CD14-positive monocyte (primary cell): Measurements from ENCODE around the gene MID1IP1. TPM values are rescaled to one million over a fixed set of nuclear protein-coding genes. Genes with fewer than 3 reads are reported as not detected.
A peak's percentile ranks its signal among the peaks of the same experiment; 100 is the strongest.

Experiments
- DNase-seq, 3 donors: peaks; one replicate each; pipeline ENCODE4 v3.0.0-alpha.2; 2011 to 2022
- H2AFZ ChIP-seq: 2 replicates; pipeline ENCODE4 v1.6.0; 2012; ENCODE audit warnings: mild to moderate bottlenecking, low read depth, low read length, inconsistent platforms; ENCODE audit not compliant: insufficient read depth, poor library complexity, severe bottlenecking
- H3K27ac ChIP-seq, 2 donors: 1 replicate in 1 of 2; 2 replicates in 1 of 2; pipeline ENCODE4 v1.5.1; 2012 to 2013; ENCODE audit warnings: low read length in 2 of 2, control low read depth in 1 of 2, inconsistent platforms in 1 of 2, low read depth in 1 of 2, mild to moderate bottlenecking in 1 of 2
- H3K27me3 ChIP-seq, 2 donors: one replicate each; pipeline versions ENCODE4 v1.6.0 to v1.6.1; 2011 to 2013; ENCODE audit warnings: low read length in 2 of 2; ENCODE audit not compliant: control insufficient read depth in 2 of 2, insufficient read depth in 2 of 2
- H3K36me3 ChIP-seq, 2 donors: replicated peaks in 1 of 2; 1 replicate in 1 of 2; 2 replicates in 1 of 2; pipeline versions ENCODE4 v1.5.1 to v1.6.1; 2012 to 2013; ENCODE audit warnings: low read length in 2 of 2, control low read depth in 1 of 2, inconsistent platforms in 1 of 2, mild to moderate bottlenecking in 1 of 2; ENCODE audit not compliant: insufficient read depth in 2 of 2, control insufficient read depth in 1 of 2
- H3K4me1 ChIP-seq, 2 donors: 1 replicate in 1 of 2; 2 replicates in 1 of 2; pipeline versions ENCODE4 v1.5.1 to v1.6.1; 2012 to 2013; ENCODE audit warnings: low read length in 2 of 2, control low read depth in 1 of 2, inconsistent platforms in 1 of 2, mild to moderate bottlenecking in 1 of 2, moderate library complexity in 1 of 2; ENCODE audit not compliant: insufficient read depth in 2 of 2, control insufficient read depth in 1 of 2
- H3K4me2 ChIP-seq: replicated peaks from 2 replicates; pipeline ENCODE3; 2012; ENCODE audit warnings: low read length, moderate library complexity, mild to moderate bottlenecking; ENCODE audit not compliant: poor library complexity, severe bottlenecking; ENCODE audit errors: extremely low read depth
- H3K4me3 ChIP-seq, 3 experiments: fragments of 200-600 bp in 1 of 3; sonication (generic) in 1 of 3; replicated peaks in 1 of 3; 1 replicate in 2 of 3; 2 replicates in 1 of 3; pipeline ENCODE4 v1.5.1; 2011 to 2013; ENCODE audit warnings: low read length in 3 of 3, mild to moderate bottlenecking in 3 of 3, control low read depth in 2 of 3, low read depth in 2 of 3, inconsistent platforms in 1 of 3, moderate library complexity in 1 of 3
- H3K79me2 ChIP-seq: 2 replicates; pipeline ENCODE4 v1.6.0; 2012; ENCODE audit warnings: mild to moderate bottlenecking, control low read depth, inconsistent platforms, low read length, moderate library complexity; ENCODE audit not compliant: insufficient read depth
- H3K9ac ChIP-seq: 2 replicates; pipeline ENCODE4 v1.6.0; 2017; ENCODE audit warnings: low read length, mild to moderate bottlenecking; ENCODE audit not compliant: insufficient read depth, poor library complexity, severe bottlenecking
- H3K9me3 ChIP-seq, 2 donors: replicated peaks in 1 of 2; 1 replicate in 1 of 2; 2 replicates in 1 of 2; pipeline versions ENCODE4 v1.5.1 to v1.6.1; 2012 to 2013; ENCODE audit warnings: low read length in 2 of 2, control low read depth in 1 of 2; ENCODE audit not compliant: control insufficient read depth in 1 of 2, insufficient read depth in 1 of 2
- H4K20me1 ChIP-seq: 2 replicates; pipeline ENCODE4 v1.6.0; 2012; ENCODE audit warnings: mild to moderate bottlenecking, low read length, control low read depth, moderate library complexity; ENCODE audit not compliant: insufficient read depth
- H3K27ac Mint-ChIP-seq, 7 donors: one replicate each; pipeline ENCODE4 v1.8.0; 2020; ENCODE audit warnings: mild to moderate bottlenecking in 7 of 7, mixed read lengths in 7 of 7, moderate library complexity in 6 of 7, inconsistent platforms in 2 of 7
- H3K27me3 Mint-ChIP-seq, 3 donors: one replicate each; pipeline ENCODE4 v1.8.0; 2021 to 2022; ENCODE audit warnings: low read depth in 3 of 3, mild to moderate bottlenecking in 3 of 3, mixed read lengths in 3 of 3, moderate library complexity in 3 of 3, inconsistent platforms in 1 of 3
- H3K36me3 Mint-ChIP-seq, 2 donors: one replicate each; pipeline ENCODE4 v1.8.0; 2020; ENCODE audit warnings: mixed read lengths in 2 of 2, inconsistent platforms in 1 of 2, mild to moderate bottlenecking in 1 of 2
- H3K4me1 Mint-ChIP-seq: one replicate; pipeline ENCODE4 v1.8.0; 2020; ENCODE audit warnings: mild to moderate bottlenecking, mixed read lengths
- H3K4me3 Mint-ChIP-seq, 2 donors: one replicate each; pipeline ENCODE4 v1.8.0; 2020; ENCODE audit warnings: mild to moderate bottlenecking in 2 of 2, mixed read lengths in 2 of 2, moderate library complexity in 1 of 2
- H3K9me3 Mint-ChIP-seq, 7 donors: one replicate each; pipeline ENCODE4 v1.8.0; 2020 to 2022; ENCODE audit warnings: mixed read lengths in 7 of 7, mild to moderate bottlenecking in 6 of 7, moderate library complexity in 6 of 7, inconsistent platforms in 2 of 7
- WGBS: methylation state at CpG from one replicate; pipeline ENCODE4 v1.1.5; 2013; ENCODE audit warnings: missing lambda C conversion rate; ENCODE audit not compliant: insufficient coverage; 5-methylcytosine and 5-hydroxymethylcytosine counted together
- intact Hi-C, 2 donors: fragments of 100-400 bp; cut with micrococcal nuclease; formaldehyde crosslinking; loops; one replicate each; pipeline versions ENCODE4 v1.15.0 to v1.15.1; 2023
- polyA plus RNA-seq, 3 donors: library from polyadenylated mRNA; depleted of rRNA in 1 of 3; unstranded in 2 of 3; stranded (reverse) in 1 of 3; fragments of 300-500 nt in 2 of 3; fragments of >200 nt in 1 of 3; fragmentation: Illumina TruSeq in 2 of 3; gene quantifications; 1 replicate in 2 of 3; 2 replicates in 1 of 3; pipeline ENCODE4 v1.2.3, GENCODE V29; 2012 to 2021
- TF ChIP-seq, protein P1 (sequence below): fragments of 200-600 bp; IDR thresholded peaks from one replicate; pipeline ENCODE4 v1.8.0; 2022; ENCODE audit warnings: antibody characterized with exemption, mild to moderate bottlenecking

The MID1IP1 gene
- polyA plus RNA-seq, 3 donors: 48.4 to 138 (median 55.5) TPM

DNA sequence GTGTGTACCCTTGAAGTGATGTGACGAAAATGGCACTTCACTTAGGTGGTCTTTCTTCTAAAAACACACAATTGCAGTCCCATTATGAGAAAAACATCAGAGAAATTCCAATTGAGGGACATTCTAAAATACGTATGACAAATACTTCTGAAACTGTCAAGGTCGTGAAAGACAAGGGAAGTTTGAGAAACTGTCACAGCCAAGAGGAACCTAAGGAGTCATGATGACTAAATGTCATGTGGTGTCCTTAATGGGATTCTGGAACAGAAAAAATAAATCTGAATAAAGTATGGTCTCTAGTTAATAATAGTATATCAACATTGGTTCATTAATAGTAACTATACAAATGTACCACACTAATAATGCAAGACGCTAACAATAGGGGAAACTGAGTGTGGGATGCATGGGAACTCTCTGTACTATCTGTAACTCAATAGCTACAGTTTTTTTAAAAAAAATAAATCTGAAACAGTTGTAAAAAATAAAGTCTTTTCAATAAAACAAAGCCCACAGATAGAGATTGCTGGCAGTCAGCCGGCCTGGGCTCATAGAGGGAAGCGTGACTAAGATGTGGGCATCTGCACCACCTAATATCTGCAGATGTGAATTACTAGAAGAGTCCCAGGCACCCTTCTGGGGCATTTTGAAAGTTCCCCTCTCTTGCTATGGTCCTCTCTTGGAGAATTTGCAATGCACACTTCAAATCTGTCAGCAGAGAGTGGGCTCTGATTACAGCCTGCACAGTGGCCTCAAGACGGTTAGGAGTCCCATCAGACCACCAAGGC, 47.6 kb downstream of the MID1IP1 start:
- H2AFZ ChIP-seq: no peak overlapping the region
- H3K4me2 ChIP-seq: peak overlapping the region; percentile 8
- peaks cover 9% of the 10 kb centered on the region for H3K4me1 Mint-ChIP-seq
- peak overlapping the region; percentile 66 to 89 (median 84) for H3K27ac Mint-ChIP-seq
- H3K27ac ChIP-seq: peak overlapping the region in 1 of 2 donors; percentile 76
- no peaks in the 10 kb centered on the region for H3K36me3 Mint-ChIP-seq
- H3K9ac ChIP-seq: no peak overlapping the region
- TF ChIP-seq, protein P1, sequence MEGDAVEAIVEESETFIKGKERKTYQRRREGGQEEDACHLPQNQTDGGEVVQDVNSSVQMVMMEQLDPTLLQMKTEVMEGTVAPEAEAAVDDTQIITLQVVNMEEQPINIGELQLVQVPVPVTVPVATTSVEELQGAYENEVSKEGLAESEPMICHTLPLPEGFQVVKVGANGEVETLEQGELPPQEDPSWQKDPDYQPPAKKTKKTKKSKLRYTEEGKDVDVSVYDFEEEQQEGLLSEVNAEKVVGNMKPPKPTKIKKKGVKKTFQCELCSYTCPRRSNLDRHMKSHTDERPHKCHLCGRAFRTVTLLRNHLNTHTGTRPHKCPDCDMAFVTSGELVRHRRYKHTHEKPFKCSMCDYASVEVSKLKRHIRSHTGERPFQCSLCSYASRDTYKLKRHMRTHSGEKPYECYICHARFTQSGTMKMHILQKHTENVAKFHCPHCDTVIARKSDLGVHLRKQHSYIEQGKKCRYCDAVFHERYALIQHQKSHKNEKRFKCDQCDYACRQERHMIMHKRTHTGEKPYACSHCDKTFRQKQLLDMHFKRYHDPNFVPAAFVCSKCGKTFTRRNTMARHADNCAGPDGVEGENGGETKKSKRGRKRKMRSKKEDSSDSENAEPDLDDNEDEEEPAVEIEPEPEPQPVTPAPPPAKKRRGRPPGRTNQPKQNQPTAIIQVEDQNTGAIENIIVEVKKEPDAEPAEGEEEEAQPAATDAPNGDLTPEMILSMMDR: no peak
- no peak overlapping the region for H3K4me3 Mint-ChIP-seq
- no CpG with 5 or more reads among the region's 7 CpGs for WGBS
- H4K20me1 ChIP-seq: no peaks in the 10 kb centered on the region
- H3K4me1 ChIP-seq: peaks cover 8 to 12% of the 10 kb centered on the region in 2 donors
- intact Hi-C loops: loop anchor here in 1 of 2 donors (5.0 kb wide), 1 partner anchor 47 kb away; the partner anchor contains the start of gene MID1IP1
- peaks cover 0 to 4% (median 0%) of the 10 kb centered on the region in 7 donors for H3K9me3 Mint-ChIP-seq
- DNase-seq: peak; percentile 72 to 90 (median 84)
- H3K27me3 Mint-ChIP-seq: no peaks in the 10 kb centered on the region
- no peaks in the 10 kb centered on the region for H3K36me3 ChIP-seq
- H3K4me3 ChIP-seq: no peak overlapping the region
- no peaks in the 10 kb centered on the region for H3K27me3 ChIP-seq
- no peaks in the 10 kb centered on the region for H3K79me2 ChIP-seq
- H3K9me3 ChIP-seq: no peaks in the 10 kb centered on the region

DNA sequence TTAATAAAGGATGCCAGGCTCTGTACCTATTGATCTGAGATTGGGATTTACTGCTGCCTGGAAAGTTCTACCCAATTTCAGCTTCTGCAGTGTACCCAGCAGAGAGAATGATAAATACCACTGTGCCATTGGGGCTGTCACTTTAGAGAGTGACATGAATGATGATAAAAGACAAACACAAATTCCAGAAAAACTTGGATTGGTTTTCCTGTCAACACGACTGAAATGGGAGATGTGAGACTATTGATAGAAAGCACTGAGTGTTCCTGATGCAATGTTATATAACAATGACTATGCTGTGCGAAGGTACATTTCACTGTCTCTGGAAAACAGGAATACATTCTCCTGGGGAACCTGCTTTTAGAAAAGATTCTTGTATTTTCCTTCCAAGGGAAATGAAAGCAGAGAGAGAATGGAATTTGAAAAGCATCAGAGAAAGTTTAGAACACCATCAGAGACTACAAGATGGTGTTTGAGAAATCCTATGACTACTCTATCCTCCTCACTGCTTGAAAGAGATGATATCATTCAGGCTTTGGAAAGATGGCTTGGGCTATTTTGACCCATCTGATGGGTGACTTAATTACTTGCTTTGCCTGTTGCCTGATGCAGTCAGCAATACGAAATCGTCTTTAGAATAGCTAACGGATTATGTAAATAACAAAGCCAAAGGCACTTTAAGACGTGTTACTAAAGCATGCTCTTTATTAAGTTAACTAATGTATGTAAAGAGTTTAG, 49.7 kb downstream of the MID1IP1 start:
- WGBS: no CpG with 5 or more reads among the region's 6 CpGs
- Histone ChIP-seq H3K4me3 (no peak overlapping the region), H3K4me2 (no peak overlapping the region), H3K9ac (no peak overlapping the region), H4K20me1 (no peaks in the 10 kb centered on the region), H3K9me3 (no peaks in the 10 kb centered on the region), H3K27ac (no peak overlapping the region), H3K4me1 (peaks cover 8 to 12% of the 10 kb centered on the region in 2 donors), H3K79me2 (no peaks in the 10 kb centered on the region), H2AFZ (no peak overlapping the region), H3K27me3 (no peaks in the 10 kb centered on the region), H3K36me3 (no peaks in the 10 kb centered on the region)
- Mint-ChIP-seq H3K27me3 (no peaks in the 10 kb centered on the region), H3K4me3 (no peak overlapping the region), H3K9me3 (peaks cover 0 to 4% (median 0%) of the 10 kb centered on the region in 7 donors), H3K27ac (no peak overlapping the region), H3K36me3 (no peaks in the 10 kb centered on the region), H3K4me1 (peaks cover 9% of the 10 kb centered on the region)
- TF ChIP-seq, protein P1: no peak
- intact Hi-C loops: no loop called here
- no peak for DNase-seq
